Vagina (tissue), 2 donors: ENCODE measurements around the gene CDK6.

ENCODE experiments used
- CTCF ChIP-seq, 3 experiments: fragments of 450-650 bp in 2 of 3; fragments of 200-600 bp in 1 of 3; sonication (generic) in 1 of 3; IDR thresholded peaks; one replicate each; pipeline ENCODE4 v1.5.1; 2017 to 2019; ENCODE audit warnings: antibody characterized with exemption in 3 of 3, mild to moderate bottlenecking in 2 of 3, moderate library complexity in 2 of 3
- POLR2AphosphoS5 ChIP-seq, 2 donors: sonication (generic); formaldehyde crosslinking; IDR thresholded peaks; one replicate each; pipeline ENCODE4 v1.9.0; 2017; ENCODE audit warnings: antibody characterized with exemption in 2 of 2, mild to moderate bottlenecking in 2 of 2, low read depth in 1 of 2; ENCODE audit not compliant: insufficient read depth in 1 of 2

DNA sequence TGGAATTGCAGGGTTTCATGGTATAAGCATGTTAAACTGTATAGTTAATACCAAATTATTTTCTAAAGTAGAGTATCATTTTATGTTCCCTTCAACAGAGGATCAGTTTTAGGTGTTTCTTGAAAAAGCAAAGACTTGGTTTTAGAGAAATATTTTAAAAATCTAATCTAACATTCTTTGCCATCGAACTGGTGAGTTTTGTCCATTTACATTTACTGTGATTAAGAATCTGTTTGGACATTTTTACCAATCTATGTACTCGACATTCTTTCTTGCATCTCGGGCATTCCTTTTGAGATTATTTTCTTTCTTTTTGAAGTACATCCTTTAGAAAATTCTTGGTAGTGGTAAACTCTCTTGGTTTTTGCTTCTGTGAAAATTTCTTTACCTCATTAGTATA lies 131.5 kb downstream of the CDK6 start:
- TF ChIP-seq CTCF (IDR thresholded peaks at IDR 0.05) (no peak), POLR2AphosphoS5 (IDR thresholded peaks at IDR 0.05; ENCODE audit: insufficient read depth in 1 of 2, low read depth in 1 of 2) (no peak)
